Rectal smooth muscle tissue (tissue), 1 donor: ENCODE results near the gene MICAL3.
"Not testable (repeated sequence)": the region's sequence is repeated elsewhere in the genome, so short reads cannot be mapped to it uniquely, and the experiment has no call there.

Source experiments
- H3K27ac ChIP-seq: one replicate; pipeline ENCODE4 v1.7.0; 2013; ENCODE audit warnings: low read depth, low read length, inconsistent platforms
- H3K27me3 ChIP-seq: one replicate; pipeline ENCODE4 v1.7.0; 2013; ENCODE audit warnings: low read length; ENCODE audit not compliant: control insufficient read depth, insufficient read depth
- H3K36me3 ChIP-seq: one replicate; pipeline ENCODE4 v1.7.0; 2013; ENCODE audit warnings: low read length; ENCODE audit not compliant: control insufficient read depth, insufficient read depth
- H3K4me1 ChIP-seq: one replicate; pipeline ENCODE4 v1.7.0; 2013; ENCODE audit warnings: low read length; ENCODE audit not compliant: control insufficient read depth, insufficient read depth
- H3K4me3 ChIP-seq: one replicate; pipeline ENCODE4 v1.7.0; 2013; ENCODE audit warnings: low read length
- H3K9ac ChIP-seq: one replicate; pipeline ENCODE4 v1.7.0; 2013; ENCODE audit warnings: low read length

Gene MICAL3

DNA sequence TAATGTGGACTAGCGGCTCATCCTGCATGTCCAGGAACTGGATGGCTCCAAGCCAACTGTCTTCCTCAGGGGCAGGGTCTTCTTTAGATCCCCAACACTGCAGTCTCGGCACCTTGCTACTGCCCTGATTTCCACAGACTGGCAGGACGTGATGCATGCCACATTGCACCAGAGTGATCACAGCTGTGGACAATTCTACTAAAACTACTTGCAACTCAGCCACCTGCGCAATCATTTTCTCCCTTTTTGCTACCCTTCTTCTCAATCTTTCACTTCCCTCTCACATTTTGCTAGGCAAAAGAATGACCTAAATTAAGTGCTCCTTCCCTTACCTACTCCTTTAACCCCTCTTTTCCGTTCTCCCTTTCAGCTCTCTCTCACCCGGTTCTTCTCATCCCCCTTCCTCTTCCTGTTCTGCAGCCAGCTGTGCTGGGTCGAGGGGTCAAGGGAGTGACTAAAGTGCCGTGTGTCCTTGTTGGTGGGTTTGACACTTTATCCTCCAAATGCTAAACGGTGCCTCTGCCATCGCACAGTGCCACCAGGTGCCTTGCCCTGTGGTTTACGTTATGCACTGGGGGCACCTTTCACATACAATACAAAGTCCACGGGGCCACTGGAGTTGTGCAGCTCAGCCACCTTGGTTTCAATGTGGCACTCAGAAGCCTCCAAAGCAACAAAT, 42.0 kb upstream of the MICAL3 start:
- no peak overlapping the region for H3K9ac ChIP-seq
- no peaks in the 10 kb centered on the region for H3K36me3 ChIP-seq
- H3K27ac ChIP-seq = peak overlapping the region; percentile 95
- peaks cover 26% of the 10 kb centered on the region for H3K4me1 ChIP-seq
- H3K27me3 ChIP-seq = no peaks in the 10 kb centered on the region
- no peak overlapping the region for H3K4me3 ChIP-seq

DNA sequence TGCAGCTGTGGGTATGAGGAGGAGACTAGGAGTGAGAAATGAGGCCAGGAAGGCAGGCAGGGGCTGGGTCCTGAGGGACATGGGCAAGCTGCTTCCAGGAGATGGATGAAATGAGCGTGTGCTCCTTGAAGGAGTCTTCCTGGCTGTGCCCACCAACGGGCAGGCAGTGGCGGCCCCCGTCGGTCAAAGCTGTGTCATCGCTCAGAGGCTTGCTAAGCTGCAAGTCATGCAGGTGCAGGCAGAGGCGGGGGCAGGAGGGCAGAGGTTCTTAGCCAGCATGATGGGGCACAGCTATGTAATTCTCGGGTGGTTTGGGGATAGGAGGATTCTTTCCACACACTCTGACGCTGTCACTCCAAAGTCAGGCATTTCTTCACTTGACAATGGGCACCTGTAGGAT, 40.9 kb upstream of the MICAL3 start:
- Histone ChIP-seq H3K9ac (no peak overlapping the region), H3K4me3 (no peak overlapping the region), H3K4me1 (peaks cover 31% of the 10 kb centered on the region), H3K27ac (no peak overlapping the region), H3K27me3 (no peaks in the 10 kb centered on the region), H3K36me3 (no peaks in the 10 kb centered on the region)

DNA sequence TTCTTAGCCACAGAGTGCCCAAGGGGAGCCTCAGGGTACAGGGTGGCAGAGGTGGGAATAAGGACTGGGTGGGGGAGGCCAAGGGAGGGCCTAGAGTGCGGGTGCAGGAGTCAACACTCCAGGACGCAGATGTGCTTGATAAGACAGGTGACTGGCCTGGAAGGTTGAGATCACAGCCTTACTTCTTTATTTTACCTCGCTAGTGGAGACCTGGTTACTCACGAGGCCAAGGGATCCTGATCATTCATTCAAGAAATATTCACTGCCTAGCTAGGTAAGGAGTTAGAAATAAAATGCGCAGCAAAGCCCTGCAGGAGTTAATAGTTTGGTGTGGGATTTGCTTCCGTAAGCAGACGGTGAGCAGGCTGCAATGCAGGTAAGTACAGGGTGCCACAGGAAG, 40.3 kb upstream of the MICAL3 start:
- H3K27me3 ChIP-seq = no peaks in the 10 kb centered on the region
- H3K9ac ChIP-seq = no peak overlapping the region
- H3K27ac ChIP-seq = no peak overlapping the region
- no peak overlapping the region for H3K4me3 ChIP-seq
- peaks cover 34% of the 10 kb centered on the region for H3K4me1 ChIP-seq
- H3K36me3 ChIP-seq = no peaks in the 10 kb centered on the region

DNA sequence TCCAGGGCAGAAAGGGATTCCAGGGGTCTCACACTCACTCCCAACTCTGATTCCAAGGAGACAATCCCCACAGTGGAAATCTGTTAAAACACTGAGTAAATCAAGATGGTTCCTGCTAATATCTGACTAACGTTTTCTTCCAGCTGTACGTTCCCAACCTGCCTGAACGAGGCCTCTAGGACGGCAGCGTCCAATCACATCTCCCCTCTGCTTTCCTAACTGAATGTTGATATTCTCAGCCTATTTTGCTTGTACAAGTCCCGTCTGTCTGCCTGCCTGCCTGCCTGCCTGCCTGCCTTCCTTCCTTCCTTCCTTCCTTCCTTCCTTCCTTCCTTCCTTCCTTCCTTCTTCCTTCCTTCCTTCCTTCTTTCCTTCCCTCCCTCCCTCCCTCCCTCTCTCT, 39.4 kb upstream of the MICAL3 start:
- H3K36me3 ChIP-seq, H3K9ac ChIP-seq, H3K27me3 ChIP-seq, H3K27ac ChIP-seq, H3K4me3 ChIP-seq: not testable (repeated sequence)
- H3K4me1 ChIP-seq = peaks cover 32% of the 10 kb centered on the region

DNA sequence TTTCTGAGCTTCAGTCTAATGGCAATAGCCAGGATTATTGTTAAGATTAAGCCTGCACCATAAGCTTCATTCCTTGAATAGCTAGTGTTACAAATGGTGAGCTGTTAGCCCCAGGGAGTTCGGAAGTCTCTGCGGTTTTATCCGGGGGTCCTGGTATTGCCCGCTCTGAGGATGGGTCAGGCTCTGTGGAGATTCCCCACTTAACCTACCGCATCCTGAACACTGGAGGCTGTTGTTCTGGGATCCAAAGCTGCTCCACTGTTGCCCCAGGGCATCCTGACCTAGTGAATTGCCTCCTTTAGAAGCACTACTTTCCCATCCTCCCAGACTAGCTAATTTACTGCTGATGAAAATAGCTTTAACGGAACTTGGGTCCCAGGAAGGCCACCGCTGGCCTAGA, 38.9 kb upstream of the MICAL3 start:
- Histone ChIP-seq H3K4me3 (no peak overlapping the region), H3K27me3 (no peaks in the 10 kb centered on the region), H3K4me1 (peaks cover 33% of the 10 kb centered on the region), H3K36me3 (no peaks in the 10 kb centered on the region), H3K27ac (no peak overlapping the region), H3K9ac (no peak overlapping the region)

- Histone ChIP-seq H3K9ac (no peak overlapping the region), H3K4me3 (no peak overlapping the region), H3K4me1 (peaks cover 35% of the 10 kb centered on the region), H3K27me3 (no peaks in the 10 kb centered on the region), H3K27ac (no peak overlapping the region), H3K36me3 (no peaks in the 10 kb centered on the region)
Measured at GRCh38 chr22:18062421-18062820, 38.1 kb upstream of the MICAL3 start.

- no peak overlapping the region for H3K9ac ChIP-seq
- H3K4me3 ChIP-seq = peak overlapping the region; percentile 10
- H3K4me1 ChIP-seq = peaks cover 34% of the 10 kb centered on the region
- peak overlapping the region; percentile 81 for H3K27ac ChIP-seq
- H3K36me3 ChIP-seq = no peaks in the 10 kb centered on the region
- H3K27me3 ChIP-seq = no peaks in the 10 kb centered on the region
Measured at GRCh38 chr22:18060646-18061620, 36.6 kb upstream of the MICAL3 start.

- no peaks in the 10 kb centered on the region for H3K27me3 ChIP-seq
- H3K36me3 ChIP-seq = no peaks in the 10 kb centered on the region
- H3K27ac ChIP-seq = no peak overlapping the region
- H3K4me3 ChIP-seq = no peak overlapping the region
- H3K4me1 ChIP-seq = peaks cover 38% of the 10 kb centered on the region
- H3K9ac ChIP-seq = no peak overlapping the region
Measured at GRCh38 chr22:18059991-18060390, 35.6 kb upstream of the MICAL3 start.

GRCh38 chr22:18059473-18059872, 35.1 kb upstream of the MICAL3 start:
- H3K4me3 ChIP-seq = no peak overlapping the region
- no peak overlapping the region for H3K27ac ChIP-seq
- peaks cover 38% of the 10 kb centered on the region for H3K4me1 ChIP-seq
- no peaks in the 10 kb centered on the region for H3K27me3 ChIP-seq
- H3K9ac ChIP-seq = no peak overlapping the region
- H3K36me3 ChIP-seq = no peaks in the 10 kb centered on the region

- Histone ChIP-seq H3K4me3 (no peak overlapping the region), H3K27me3 (no peaks in the 10 kb centered on the region), H3K9ac (no peak overlapping the region), H3K36me3 (no peaks in the 10 kb centered on the region), H3K27ac (peak overlapping the region; percentile 77), H3K4me1 (peaks cover 38% of the 10 kb centered on the region)
Measured at GRCh38 chr22:18059094-18059417, 34.7 kb upstream of the MICAL3 start.

GRCh38 chr22:18058371-18059093, 34.2 kb upstream of the MICAL3 start:
- no peak overlapping the region for H3K4me3 ChIP-seq
- no peaks in the 10 kb centered on the region for H3K27me3 ChIP-seq
- peaks cover 38% of the 10 kb centered on the region for H3K4me1 ChIP-seq
- peak overlapping the region; percentile 77 for H3K27ac ChIP-seq
- H3K9ac ChIP-seq = no peak overlapping the region
- no peaks in the 10 kb centered on the region for H3K36me3 ChIP-seq

DNA sequence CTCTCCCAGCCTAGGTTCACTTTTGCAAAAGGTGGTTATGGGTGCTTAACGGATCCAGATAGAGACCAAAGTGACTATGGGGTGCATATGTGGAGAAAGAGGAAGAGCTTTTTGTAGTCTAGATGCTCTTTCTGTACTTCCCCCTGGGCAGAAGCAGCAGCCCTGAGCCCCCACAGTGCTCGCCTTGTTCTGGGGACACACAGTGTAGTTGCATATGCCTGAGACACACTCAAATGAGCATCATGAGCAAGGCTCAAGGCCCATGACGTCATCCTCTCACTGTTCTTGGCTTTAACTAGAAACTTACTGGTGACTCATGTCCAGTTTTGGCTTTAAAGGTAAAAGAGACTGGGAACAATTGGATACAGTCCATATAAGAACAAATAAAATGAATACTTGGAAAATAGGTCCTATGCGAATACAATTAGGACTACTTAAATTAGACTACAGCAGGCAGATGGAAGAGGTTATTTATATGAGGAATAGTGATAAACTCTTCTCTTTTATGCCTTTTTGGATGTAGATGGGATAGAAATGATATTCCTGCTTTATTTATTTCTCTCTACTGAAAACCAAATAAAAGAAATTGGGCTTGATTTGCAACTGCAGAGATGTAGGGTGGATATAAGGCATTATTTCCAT, 33.3 kb upstream of the MICAL3 start:
- Histone ChIP-seq H3K27me3 (no peaks in the 10 kb centered on the region), H3K9ac (no peak overlapping the region), H3K4me1 (peaks cover 38% of the 10 kb centered on the region), H3K36me3 (no peaks in the 10 kb centered on the region), H3K4me3 (no peak overlapping the region), H3K27ac (peak overlapping the region; percentile 77)
